ENCODE data around the gene HOXB6. TPM values are rescaled to one million over a fixed set of nuclear protein-coding genes. Genes with fewer than 3 reads are reported as not detected.

The HOXB6 gene
- polyA plus RNA-seq, 4 donors: 25.6 to 153 (median 86.0) TPM

DNA sequence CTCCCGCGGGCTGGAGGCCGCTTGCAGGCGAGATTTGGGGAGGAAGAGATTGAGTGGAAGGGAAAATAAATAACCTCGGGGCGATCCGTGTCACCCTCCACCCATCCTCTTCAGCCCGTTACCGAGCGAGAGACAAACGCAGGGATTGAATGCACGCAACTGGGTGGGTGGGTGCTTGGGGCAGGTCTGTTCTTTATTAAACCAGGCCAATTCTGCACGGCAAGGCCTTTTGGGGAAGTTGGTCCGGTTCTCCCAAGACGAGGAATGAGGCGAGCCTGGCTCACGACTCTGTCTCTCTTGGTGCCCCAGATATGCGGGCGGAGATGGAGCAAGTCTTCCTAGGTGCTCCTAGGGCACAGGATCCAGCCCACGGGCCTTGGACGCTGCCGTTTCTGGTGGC is 6.4 kb upstream of the HOXB6 start:
- DNase-seq (ENCODE audit: low read depth in 4 of 4, low spot score in 3 of 4): no peak

DNA sequence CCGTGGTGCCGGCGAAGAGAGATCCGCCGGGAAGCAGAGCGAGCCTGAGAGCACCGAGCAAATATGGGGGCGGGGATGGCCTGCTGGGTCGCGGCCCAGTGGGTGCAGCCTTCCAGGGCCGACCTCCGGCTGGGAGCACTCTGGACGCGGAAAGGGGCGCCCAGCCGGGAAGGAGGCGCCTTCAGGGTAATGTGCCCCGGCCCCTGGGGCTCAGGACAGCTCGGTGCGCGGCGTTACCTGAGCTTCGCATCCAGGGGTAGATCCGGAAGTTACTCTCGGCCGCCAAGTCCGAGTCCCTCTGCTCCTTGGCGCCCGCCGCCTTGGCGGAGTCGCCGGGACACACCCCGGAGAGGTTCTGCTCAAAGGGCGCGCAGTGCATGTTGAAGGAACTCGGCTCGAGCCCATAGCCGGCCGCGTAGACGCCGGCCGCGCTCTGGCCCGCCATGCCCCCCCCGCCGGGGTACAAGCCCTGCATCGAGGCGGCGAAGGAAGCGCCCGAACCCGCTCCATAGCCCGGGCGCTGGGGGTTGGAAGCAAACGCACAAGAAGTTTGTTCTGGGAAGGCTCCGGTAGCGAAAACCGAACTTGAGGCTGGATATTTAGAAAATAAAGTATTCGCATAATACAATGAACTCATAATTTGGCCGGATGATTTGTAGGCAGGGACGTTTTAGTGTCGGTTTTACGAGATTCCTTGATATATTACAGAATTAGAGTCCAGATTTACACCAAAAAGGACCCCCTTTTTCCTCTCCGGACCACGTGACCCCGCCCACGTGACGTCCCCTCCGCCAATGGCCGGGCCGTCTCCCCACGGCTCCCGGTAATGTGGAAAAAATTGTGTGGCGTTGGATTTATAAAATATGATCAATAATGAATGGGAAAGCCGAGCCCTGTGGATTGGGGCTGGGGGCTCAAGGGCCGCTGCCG is 5.8 kb upstream of the HOXB6 start, which contains the start of gene HOXB7:
TSS of gene HOXB7 (minus strand) at position 736 of the 930 bp plus-strand sequence. CDS start at position 637, 99 bp downstream.
- no peak for DNase-seq (ENCODE audit: low read depth in 4 of 4, low spot score in 3 of 4)

DNA sequence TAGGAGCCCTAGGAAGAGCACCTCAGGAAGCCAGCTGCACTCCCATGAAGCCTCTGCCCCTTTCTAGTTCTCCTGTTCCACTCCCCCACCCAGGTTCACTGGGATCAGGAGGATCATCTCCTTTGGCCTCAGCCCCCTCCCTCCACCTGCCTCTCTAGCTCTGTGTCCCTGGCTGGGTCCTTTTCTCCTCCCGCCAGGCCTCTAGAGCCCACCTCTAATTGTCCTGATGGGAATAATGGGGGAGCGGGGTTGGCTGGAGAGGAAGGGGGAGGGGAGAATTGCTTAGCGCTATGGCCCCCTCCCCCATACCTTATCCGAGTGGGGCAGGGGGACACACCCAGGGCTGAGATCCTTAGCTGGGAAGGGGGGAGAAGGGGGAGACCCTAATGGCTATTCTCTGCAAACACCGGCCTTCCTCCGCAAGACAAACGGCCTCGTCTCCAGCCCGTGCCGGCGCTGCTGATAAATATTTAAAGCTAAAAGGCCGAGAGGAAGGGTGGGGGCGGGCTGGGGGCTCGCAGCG is 5.0 kb upstream of the HOXB6 start:
- DNase-seq (ENCODE audit: low read depth in 4 of 4, low spot score in 3 of 4): no peak

DNA sequence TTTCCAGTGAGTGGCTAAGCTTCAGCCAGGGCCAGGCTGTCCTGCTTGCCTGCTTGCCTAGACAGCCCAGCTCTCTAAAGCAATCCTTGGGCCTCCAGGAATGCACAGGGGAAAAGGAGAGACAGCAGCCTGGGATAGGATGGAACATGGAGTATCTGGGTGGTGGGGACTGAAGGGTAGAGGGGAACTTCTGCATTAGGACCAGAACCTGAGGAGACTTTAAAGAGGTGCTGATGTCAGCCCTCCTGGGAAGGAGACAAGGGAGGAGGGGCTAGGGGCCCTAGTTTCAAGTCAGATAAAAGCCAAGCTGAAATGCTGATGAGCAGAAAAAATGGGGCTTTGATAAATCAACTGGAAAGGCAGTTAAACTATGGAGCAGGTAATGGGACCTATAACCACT is 4.2 kb upstream of the HOXB6 start:
- no peak for DNase-seq (ENCODE audit: low read depth in 4 of 4, low spot score in 3 of 4)

DNA sequence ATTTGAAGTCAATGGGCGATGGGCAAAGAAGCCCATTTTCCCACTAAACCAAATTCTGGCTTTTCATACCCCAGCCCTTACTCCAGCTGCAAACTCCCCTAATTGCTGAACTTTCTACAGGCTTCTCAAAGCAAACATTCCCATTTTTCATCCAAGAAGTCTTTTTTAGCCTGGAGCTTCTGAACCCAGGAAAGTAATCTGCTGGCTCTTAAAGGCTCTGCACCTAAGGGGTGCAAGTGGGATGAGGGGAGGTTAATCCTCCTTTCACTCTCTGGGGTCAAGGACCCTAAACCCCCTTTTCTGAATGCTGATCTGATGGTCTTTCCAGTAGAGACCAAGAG is 3.7 kb upstream of the HOXB6 start:
- DNase-seq (ENCODE audit: low read depth in 4 of 4, low spot score in 3 of 4): no peak

DNA sequence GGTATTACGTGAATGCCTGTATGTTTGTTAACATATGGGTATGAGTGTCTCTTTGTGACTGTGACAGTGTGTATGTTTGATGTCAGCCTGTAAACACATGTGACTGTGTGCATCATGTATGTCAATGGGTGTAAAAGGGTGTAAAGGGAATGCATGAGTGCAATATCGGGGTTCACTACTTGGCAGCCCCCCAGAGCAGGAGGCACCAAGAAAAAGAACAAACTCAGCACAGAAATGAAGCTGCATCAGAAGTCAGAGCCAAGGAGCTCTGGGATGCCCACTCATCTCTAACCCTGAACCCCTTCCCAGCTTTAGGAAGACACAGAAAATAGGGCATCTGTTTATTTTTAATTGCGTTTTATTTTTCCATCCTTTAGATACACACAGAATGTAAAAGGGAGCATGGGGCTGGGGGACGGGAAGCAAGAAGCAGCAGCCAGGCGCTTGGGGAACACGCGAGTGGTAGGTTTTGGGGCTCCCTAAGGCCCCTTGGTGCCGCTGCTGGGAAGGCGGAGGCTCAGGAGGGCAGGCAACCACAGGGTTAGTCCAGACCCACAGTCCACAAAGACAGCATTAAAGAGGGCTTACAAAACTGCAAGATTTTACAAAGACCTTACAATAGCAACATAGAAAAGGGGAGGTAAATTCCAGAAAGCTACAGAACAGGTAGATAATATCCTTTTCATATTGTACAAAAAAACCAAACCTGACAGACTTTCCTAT is 2.3 kb upstream of the HOXB6 start:
- no peak for DNase-seq (ENCODE audit: low read depth in 4 of 4, low spot score in 3 of 4)

DNA sequence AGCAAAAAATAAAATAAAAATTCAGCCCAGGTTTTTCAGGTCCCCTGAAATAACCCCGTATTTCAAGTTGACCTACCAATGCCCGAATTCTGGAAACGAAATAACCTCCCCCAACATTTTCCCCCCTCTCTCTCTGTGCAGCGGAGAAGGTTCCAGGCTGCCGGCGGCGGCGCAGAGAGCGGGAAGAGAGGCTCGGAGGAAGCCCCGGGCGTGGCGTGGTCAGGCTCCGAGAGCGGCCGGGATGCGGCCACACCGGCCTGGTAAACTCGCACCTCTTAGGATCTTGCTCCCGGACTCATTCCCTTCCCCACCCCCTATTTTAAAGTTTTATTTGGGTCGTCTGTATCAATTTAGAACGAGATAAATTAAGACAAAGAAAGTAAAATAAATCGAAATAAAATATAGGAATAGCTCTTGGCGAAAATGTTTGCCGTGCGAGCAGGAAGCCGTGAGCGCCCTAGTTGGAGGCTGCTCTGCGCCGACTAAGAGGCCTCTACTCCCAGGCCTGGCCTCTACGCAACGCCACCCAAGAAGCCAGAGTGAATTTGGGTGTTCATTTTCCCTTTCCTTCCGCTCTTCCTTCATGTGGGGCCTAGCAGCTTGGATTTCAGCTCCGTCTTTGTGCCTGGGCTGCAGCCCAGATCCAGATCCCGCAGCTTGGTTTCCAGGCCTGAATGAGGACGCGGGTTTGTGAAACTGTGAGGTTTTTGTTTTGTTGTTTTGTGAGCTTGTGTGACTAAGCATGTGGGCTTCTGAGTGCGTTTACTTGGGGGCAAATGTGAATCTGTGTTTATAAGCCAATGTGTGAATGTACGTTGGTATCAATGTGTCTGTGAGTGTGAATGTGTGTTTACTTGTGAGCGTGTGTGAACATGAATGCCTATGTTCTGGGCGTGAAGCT is 1.5 kb upstream of the HOXB6 start:
- DNase-seq (ENCODE audit: low read depth in 4 of 4, low spot score in 3 of 4): no peak

DNA sequence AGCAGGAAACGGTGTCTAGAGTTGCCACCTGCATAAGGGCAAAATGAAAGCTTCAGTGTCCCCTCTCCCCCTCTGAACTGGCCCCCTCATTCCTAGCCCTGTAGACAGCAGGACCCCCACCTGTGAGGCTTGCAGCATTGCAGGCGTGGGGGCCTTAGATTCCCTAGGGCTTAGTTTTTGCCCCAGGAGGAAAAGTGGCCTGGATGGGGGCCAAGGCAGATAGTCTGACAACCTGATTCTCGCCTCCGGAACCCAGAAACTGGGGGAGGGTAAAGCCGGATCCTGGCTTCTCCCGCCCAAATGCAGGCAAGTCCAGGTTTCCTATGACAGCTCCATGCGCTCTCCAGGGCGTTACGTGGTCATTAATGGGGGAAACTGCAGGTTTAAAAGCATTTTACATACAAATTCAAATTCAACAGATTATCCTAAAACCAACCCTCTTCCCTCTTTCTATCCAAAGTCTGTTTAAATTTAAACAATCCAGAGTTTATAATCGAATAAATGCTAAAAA is 678 bp upstream of the HOXB6 start:
- no peak for DNase-seq (ENCODE audit: low read depth in 4 of 4, low spot score in 3 of 4)

DNA sequence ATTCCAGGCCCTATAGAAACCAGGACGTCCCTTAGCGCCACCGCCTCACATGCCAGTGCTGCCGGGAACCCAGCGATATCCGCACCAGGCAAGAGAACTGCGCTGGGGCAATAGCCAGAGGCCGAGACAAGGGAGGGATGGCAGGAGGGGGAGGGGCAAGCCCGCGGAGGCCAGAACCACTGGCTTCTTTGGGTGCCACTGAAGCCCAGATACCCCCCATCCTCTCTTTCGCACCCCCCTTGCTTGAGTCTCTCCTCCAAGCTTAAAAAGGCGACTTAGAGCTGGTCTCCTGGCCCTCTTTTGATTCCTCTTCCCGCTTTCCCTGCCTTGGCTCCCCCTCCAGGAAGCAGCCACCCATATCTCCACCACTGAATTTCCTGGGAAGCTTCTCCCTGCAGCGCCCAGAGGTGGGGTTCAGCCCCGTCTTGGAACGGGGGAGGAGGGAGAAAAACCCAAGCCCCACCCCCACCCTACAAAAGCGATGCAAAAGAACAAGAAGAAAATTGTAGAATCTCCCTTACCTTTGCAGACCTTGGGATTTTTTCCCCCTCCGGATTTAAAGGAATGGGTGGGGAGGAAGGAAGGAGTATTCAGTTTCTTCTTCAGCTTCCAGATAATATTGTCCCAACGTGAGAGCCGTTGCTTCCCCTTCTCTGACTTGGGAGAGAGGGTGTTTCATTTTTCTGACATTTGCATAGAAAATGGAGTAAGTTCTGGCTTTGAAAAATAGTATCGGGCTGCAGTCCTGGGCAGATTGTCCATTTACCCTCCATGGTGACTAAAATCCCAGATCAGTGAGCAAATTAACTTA is 622 bp downstream of the HOXB6 start:
- no peak for DNase-seq (ENCODE audit: low read depth in 4 of 4, low spot score in 3 of 4)

DNA sequence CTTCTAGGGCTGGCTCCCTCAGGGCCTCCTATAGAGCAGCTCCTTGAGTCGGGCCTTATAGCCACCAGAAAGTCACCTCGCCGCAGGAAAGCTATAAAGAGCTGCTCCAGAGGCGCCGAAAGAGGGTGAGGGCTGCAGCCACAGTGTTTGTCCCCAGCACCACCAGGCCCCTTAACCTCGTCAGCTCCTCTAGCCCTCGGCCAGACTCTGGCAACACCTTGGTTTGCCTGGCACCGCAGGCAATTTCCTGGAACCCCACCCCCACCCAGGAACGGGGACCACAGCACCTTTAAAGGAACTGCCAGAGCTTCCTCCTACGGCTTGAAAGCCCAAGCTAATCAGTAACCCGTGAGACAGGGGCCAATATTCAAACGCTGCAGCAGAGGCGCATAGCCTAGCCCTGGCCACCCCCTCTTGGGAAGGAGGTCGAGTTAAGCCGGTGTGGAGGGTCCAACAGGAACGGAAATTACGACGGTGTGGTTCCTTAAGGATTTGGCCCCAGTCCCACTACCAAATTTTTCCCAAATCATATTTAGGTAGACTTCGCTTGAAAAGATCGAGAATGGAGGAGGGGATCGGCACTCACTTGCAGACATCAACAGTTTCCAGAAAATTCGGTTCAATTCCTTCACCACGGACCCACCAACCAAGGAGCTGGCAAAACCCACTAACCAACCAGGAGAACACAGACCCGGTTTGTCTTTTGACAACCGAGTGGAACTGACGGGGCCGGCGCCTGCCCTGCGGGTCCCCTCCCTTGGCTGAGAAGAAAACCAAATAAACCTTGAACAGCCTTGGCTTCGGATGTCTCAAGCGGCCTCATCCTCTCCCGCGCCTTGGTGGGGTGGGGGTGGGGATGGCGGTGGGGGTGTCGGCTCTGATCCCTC is 3.0 kb downstream of the HOXB6 start:
- DNase-seq (ENCODE audit: low read depth in 4 of 4, low spot score in 3 of 4): no peak

DNA sequence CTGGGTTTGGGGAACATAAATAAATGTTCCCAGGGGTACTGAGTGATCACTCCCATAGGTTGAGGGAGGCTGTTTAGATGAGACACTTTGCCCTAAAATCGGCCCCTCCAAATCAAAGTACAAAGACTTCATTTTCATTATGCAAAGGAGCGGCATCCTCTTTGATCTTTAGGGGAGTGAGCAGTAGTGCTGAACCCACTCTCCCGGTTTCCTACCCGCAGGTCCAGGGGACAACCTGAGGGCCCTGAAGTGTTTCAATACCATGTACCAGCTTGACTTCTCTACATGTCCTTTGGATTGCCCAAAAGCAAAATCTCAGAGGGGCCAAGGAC is 3.6 kb downstream of the HOXB6 start:
- DNase-seq (ENCODE audit: low read depth in 4 of 4, low spot score in 3 of 4): no peak

DNA sequence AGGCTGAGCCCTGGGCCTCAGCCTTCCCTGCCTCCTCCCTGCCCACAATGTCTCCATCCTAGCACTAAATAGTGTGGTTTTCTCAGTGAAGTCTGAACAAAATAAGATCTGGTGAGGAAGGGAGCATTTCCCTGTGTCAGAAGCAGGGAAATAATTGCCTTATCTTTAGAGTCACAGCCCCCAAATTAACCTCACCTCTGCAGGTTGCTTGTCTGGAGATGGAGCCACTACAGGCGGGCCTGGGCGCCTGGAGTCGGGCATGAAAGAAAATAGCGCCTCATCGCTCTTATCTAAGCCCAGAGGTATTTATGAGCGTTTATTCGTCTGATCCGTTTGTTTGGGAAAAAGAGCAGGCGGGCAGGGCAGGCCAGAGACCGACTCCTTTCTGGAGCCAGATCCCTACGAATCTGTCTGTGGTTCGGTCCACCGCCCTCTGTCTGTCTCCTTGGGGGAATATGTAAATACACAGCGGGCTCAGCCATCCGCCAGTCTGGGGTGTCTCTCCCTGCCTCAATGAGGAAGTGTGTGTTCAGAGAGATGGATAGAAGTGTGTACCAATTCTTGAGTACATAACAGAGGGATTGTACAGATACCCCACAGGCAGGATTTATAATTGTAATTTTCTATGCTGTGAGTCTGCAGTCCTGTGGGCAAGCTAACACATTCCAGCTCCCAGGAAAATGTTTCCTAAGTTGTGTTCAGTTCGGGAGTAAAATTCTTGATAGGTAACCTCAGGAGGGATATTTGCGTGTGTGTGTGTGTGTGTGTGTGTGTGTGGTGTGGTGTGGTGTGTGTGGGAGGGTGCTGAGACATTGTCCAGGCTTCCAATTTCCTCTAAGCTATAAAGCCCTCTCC is 4.3 kb downstream of the HOXB6 start:
- DNase-seq (ENCODE audit: low read depth in 4 of 4, low spot score in 3 of 4): no peak

DNA sequence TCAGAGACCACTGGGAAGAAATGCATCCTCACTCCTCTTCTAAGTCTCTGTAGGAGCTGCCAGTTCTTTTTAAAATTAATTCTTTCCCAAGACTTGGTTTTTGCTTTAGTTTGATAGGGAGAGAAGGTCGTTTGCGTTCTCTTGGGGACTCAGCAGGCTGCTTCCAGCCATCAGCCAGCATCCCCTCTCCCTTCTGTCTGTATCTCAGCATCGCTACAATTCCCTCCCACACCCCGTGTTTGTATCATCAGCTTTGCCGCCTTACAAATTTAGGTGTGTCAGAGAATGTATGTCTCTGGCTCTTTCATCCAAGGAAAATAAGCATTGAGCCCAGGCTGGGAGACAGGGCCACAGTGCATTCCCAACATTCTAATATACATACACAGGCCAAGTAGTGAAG is 5.4 kb downstream of the HOXB6 start:
- no peak for DNase-seq (ENCODE audit: low read depth in 4 of 4, low spot score in 3 of 4)

DNA sequence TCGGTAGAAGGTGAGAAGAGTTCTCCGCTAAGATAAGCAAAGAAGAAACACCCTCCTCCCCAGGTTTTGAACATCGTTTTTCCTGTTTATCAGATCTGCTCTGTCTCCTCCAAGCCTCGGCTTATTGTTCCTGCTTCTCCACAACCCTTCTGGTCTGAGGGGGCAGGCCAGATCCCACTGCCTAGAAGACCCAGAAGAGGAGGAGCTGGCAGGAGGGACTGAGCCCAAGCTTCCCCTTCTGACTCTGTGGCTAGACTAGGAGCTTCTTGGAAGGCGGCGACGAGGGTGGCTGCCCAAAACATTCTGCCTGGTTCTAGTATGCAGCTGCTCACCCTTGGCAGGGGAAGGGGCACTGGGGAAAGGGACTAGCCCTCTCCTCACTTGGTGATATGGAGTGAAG is 6.0 kb downstream of the HOXB6 start:
- no peak for DNase-seq (ENCODE audit: low read depth in 4 of 4, low spot score in 3 of 4)

DNA sequence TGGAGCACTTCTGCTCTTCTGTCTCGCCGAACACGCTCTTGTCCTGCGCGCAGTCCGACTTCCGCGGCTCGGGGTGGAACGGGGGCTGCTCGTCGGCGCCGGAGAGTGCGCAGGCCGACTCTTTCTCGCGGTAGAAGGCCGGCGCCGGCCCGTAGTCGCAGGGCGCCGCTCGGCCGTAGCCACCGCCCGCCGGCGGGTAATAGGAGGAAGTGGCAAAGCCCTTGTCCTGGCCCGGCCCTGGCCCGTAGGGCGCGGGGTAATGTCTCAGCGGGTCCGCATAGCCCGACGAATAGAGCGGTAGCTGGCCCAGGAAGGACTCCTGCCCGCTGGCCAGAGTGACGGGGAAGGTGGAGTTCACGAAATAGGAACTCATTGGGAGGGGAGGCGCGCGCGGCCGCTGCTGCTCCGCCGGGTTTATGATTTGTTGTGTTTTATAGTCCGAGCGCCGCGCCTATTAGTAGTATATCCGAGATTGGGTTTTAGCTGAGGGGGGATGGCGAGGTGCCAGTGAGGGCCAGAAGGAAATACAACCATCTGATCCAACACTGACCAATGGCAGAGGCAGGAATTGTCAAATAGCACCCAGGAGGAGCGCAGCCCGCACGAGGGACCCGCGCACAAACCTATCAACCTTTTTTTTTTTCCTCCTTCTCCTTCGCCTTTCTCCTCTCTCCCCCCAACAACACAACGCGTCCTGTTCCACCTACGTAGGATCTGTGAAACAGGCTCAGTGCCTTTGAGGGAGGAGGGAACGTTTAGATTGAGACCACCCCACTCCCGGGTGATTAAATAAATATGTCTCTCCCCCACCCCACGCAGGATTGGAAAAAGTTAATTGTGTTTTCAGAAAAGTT is 6.8 kb downstream of the HOXB6 start:
- DNase-seq (ENCODE audit: low read depth in 4 of 4, low spot score in 3 of 4): no peak

DNA sequence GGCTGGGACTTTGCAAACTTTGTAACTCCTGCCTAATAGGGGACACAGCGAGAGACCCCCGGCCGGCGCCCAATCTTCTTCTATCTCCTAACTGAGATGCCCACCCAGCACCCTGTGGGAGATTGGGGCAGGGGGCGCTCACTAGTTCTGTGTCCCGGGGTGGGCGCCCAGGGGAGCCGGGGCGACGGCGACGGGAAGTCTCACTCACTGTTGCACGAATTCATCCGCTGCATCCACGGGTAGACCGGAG is 7.3 kb downstream of the HOXB6 start:
- DNase-seq (ENCODE audit: low read depth in 4 of 4, low spot score in 3 of 4): no peak

Data from left renal pelvis (tissue), 4 donors.